Measurements from ENCODE around the gene HEXB.

DNA sequence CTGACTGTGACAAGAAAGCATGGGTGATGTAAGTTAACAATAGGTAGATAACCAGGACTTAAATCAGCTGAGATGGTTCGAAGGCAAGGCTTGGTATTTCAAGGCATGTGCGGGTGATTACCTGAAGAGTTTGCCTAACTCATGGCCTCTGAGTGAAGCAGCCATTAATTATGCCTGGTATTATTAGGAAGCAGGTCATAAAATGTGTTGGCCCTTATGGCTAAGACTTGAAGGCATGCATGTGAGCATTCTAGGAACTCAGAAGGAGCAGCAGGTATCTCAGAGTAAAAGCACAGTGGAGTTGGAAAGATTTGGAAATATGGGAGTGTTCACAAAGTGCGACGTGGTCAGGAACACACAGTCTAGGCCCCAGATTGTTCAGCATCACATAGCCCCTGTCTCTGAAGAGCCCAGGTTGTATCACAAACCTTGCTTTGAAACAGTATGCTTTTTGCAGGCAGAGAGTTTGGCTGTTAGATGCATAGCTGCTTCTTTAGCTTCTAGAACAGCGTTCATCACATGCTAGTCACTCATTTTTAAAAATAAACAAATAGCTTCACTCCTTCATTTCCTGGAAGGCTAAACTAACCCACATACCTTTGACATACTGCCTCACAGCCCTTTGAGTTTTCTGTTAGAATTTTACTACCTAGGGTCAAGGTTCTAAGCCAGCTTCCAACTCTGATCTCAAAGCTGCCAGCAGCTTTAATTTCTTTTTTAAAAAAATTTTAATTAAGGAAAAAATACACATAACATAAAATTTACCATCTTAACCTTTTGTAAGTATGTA is 2.1 kb downstream of the HEXB start:
- TF ChIP-seq RAD21 (IDR thresholded peaks at IDR 0.05; ENCODE audit: low read depth) (no peak), CEBPB (IDR thresholded peaks at IDR 0.05) (no peak), NFIC (IDR thresholded peaks at IDR 0.05) (no peak)
- TF ChIP-seq, protein P1, sequence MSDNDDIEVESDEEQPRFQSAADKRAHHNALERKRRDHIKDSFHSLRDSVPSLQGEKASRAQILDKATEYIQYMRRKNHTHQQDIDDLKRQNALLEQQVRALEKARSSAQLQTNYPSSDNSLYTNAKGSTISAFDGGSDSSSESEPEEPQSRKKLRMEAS (IDR thresholded peaks at IDR 0.05): no peak
